ENCODE measurements around the gene ICA1.

Gene ICA1

GRCh38 chr7:8277394-8277982 is 15.5 kb upstream of the ICA1 start:
- TF ChIP-seq CTCF (IDR thresholded peaks at IDR 0.05), result no peak
- H3K36me3 ChIP-seq, result no peaks in the 10 kb centered on the region

GRCh38 chr7:8274589-8274988 is 12.6 kb upstream of the ICA1 start:
- no peak for TF ChIP-seq CTCF (IDR thresholded peaks at IDR 0.05)
- H3K4me1 ChIP-seq (ENCODE audit: control insufficient read depth in 1 of 2, insufficient read depth in 1 of 2, low read depth in 1 of 2, low read length in 1 of 2), result peaks cover 10 to 11% of the 10 kb centered on the region in 2 experiments
- H3K9me3 ChIP-seq, result no peaks in the 10 kb centered on the region
- H3K27me3 ChIP-seq, result no peaks in the 10 kb centered on the region
- no peak overlapping the region for H3K27ac ChIP-seq
- no peak overlapping the region for H3K4me3 ChIP-seq (ENCODE audit: low read depth in 1 of 2, low read length in 1 of 2)
- H3K36me3 ChIP-seq, result no peaks in the 10 kb centered on the region

More at GRCh38 chr7:8277394-8277982, 15.5 kb upstream of the ICA1 start:
- Histone ChIP-seq H3K9me3 (no peaks in the 10 kb centered on the region), H3K27ac (no peak overlapping the region), H3K4me3 (ENCODE audit: low read depth in 1 of 2, low read length in 1 of 2) (no peak overlapping the region), H3K4me1 (ENCODE audit: control insufficient read depth in 1 of 2, insufficient read depth in 1 of 2, low read depth in 1 of 2, low read length in 1 of 2) (peaks cover 12 to 14% of the 10 kb centered on the region in 2 experiments), H3K27me3 (no peaks in the 10 kb centered on the region)

- no peak for TF ChIP-seq CTCF (IDR thresholded peaks at IDR 0.05)
- H3K9me3 ChIP-seq, result no peaks in the 10 kb centered on the region
- no peak overlapping the region for H3K27ac ChIP-seq
- H3K4me3 ChIP-seq (ENCODE audit: low read depth in 1 of 2, low read length in 1 of 2), result no peak overlapping the region
- H3K36me3 ChIP-seq, result no peaks in the 10 kb centered on the region
- peaks cover 19 to 25% of the 10 kb centered on the region in 2 experiments for H3K4me1 ChIP-seq (ENCODE audit: control insufficient read depth in 1 of 2, insufficient read depth in 1 of 2, low read depth in 1 of 2, low read length in 1 of 2)
- H3K27me3 ChIP-seq, result no peaks in the 10 kb centered on the region
Measured at GRCh38 chr7:8271960-8272359, 10.0 kb upstream of the ICA1 start.

- no peak for TF ChIP-seq CTCF (IDR thresholded peaks at IDR 0.05)
- no peak overlapping the region for H3K4me3 ChIP-seq (ENCODE audit: low read depth in 1 of 2, low read length in 1 of 2)
- H3K27me3 ChIP-seq, result no peaks in the 10 kb centered on the region
- H3K9me3 ChIP-seq, result no peaks in the 10 kb centered on the region
- no peaks in the 10 kb centered on the region for H3K36me3 ChIP-seq
- peaks cover 24 to 26% of the 10 kb centered on the region in 2 experiments for H3K4me1 ChIP-seq (ENCODE audit: control insufficient read depth in 1 of 2, insufficient read depth in 1 of 2, low read depth in 1 of 2, low read length in 1 of 2)
- no peak overlapping the region for H3K27ac ChIP-seq
Measured at GRCh38 chr7:8263048-8263447, 1.1 kb upstream of the ICA1 start.

- Histone ChIP-seq H3K4me1 (ENCODE audit: control insufficient read depth in 1 of 2, insufficient read depth in 1 of 2, low read depth in 1 of 2, low read length in 1 of 2) (peaks cover 19 to 24% of the 10 kb centered on the region in 2 experiments), H3K4me3 (ENCODE audit: low read depth in 1 of 2, low read length in 1 of 2) (peak overlapping the region; percentile 81), H3K27me3 (no peaks in the 10 kb centered on the region), H3K36me3 (no peaks in the 10 kb centered on the region), H3K9me3 (no peaks in the 10 kb centered on the region), H3K27ac (peak overlapping the region; percentile 82)
- TF ChIP-seq CTCF (IDR thresholded peaks at IDR 0.05), result no peak
Measured at GRCh38 chr7:8260871-8261694, 884 bp downstream of the ICA1 start.

Data from neutrophil (primary cell).